Glutamatergic neuron (in vitro differentiated cells): ENCODE measurements around the gene SYAP1. TPM values are rescaled to one million over a fixed set of nuclear protein-coding genes. Genes with fewer than 3 reads are reported as not detected.

Source experiments
- DNase-seq: peaks from one replicate; pipeline ENCODE4 v3.0.0; 2022
- H3K27ac Mint-ChIP-seq: one replicate; pipeline ENCODE4 v1.8.0; 2020; ENCODE audit warnings: mild to moderate bottlenecking, mixed read lengths, inconsistent platforms; ENCODE audit not compliant: unreplicated experiment
- H3K27me3 Mint-ChIP-seq: one replicate; pipeline ENCODE4 v1.8.0; 2020; ENCODE audit warnings: mild to moderate bottlenecking, moderate library complexity, mixed read lengths, inconsistent platforms; ENCODE audit not compliant: unreplicated experiment
- H3K36me3 Mint-ChIP-seq: one replicate; pipeline ENCODE4 v1.8.0; 2020; ENCODE audit warnings: mild to moderate bottlenecking, mixed read lengths, inconsistent platforms; ENCODE audit not compliant: unreplicated experiment
- H3K4me1 Mint-ChIP-seq: one replicate; pipeline ENCODE4 v1.8.0; 2020; ENCODE audit warnings: mild to moderate bottlenecking, low read depth, mixed read lengths, inconsistent platforms; ENCODE audit not compliant: unreplicated experiment
- H3K4me3 Mint-ChIP-seq: one replicate; pipeline ENCODE4 v1.8.0; 2020; ENCODE audit warnings: mild to moderate bottlenecking, mixed read lengths, inconsistent platforms; ENCODE audit not compliant: unreplicated experiment
- H3K9me3 Mint-ChIP-seq: one replicate; pipeline ENCODE4 v1.8.0; 2020; ENCODE audit warnings: mild to moderate bottlenecking, moderate library complexity, mixed read lengths, inconsistent platforms; ENCODE audit not compliant: unreplicated experiment
- total RNA-seq: library from RNA; stranded (reverse); fragmentation: NEBNext Ultra II Directional; extraction: Animal tissue kit (Norgen Biotek cat#: 25700); gene quantifications from one replicate; pipeline ENCODE4 v1.2.1, GENCODE V29; 2021; ENCODE audit not compliant: unreplicated experiment
- TF ChIP-seq, protein P1 (sequence below): fragments of 200-600 bp; sonication (generic); IDR thresholded peaks from one replicate; pipeline ENCODE4 v1.5.0; 2021; ENCODE audit not compliant: partially characterized antibody, unreplicated experiment

Gene SYAP1
- total RNA-seq, 1 donor from 2014 or later: 19.0 TPM

GRCh38 chrX:16705370-16705769 lies 14.0 kb upstream of the SYAP1 start:
- Mint-ChIP-seq H3K4me3 (no peak overlapping the region), H3K27ac (no peak overlapping the region)

GRCh38 chrX:16708016-16708415 lies 11.4 kb upstream of the SYAP1 start:
- Mint-ChIP-seq H3K4me1 (no peaks in the 10 kb centered on the region), H3K27me3 (peaks cover 3% of the 10 kb centered on the region), H3K4me3 (no peak overlapping the region), H3K27ac (no peak overlapping the region), H3K9me3 (no peaks in the 10 kb centered on the region), H3K36me3 (no peaks in the 10 kb centered on the region)
- TF ChIP-seq, protein P1, sequence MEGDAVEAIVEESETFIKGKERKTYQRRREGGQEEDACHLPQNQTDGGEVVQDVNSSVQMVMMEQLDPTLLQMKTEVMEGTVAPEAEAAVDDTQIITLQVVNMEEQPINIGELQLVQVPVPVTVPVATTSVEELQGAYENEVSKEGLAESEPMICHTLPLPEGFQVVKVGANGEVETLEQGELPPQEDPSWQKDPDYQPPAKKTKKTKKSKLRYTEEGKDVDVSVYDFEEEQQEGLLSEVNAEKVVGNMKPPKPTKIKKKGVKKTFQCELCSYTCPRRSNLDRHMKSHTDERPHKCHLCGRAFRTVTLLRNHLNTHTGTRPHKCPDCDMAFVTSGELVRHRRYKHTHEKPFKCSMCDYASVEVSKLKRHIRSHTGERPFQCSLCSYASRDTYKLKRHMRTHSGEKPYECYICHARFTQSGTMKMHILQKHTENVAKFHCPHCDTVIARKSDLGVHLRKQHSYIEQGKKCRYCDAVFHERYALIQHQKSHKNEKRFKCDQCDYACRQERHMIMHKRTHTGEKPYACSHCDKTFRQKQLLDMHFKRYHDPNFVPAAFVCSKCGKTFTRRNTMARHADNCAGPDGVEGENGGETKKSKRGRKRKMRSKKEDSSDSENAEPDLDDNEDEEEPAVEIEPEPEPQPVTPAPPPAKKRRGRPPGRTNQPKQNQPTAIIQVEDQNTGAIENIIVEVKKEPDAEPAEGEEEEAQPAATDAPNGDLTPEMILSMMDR: no peak
- DNase-seq: no peak

More at GRCh38 chrX:16705370-16705769, 14.0 kb upstream of the SYAP1 start:
- H3K4me1 Mint-ChIP-seq: no peaks in the 10 kb centered on the region
- no peaks in the 10 kb centered on the region for H3K9me3 Mint-ChIP-seq
- H3K27me3 Mint-ChIP-seq: no peaks in the 10 kb centered on the region
- H3K36me3 Mint-ChIP-seq: no peaks in the 10 kb centered on the region
- no peak for DNase-seq
- TF ChIP-seq, protein P1: no peak

GRCh38 chrX:16711219-16711811 lies 8.1 kb upstream of the SYAP1 start:
- no peaks in the 10 kb centered on the region for H3K4me1 Mint-ChIP-seq
- peak overlapping the region; percentile 93 for H3K27ac Mint-ChIP-seq
- peaks cover 3% of the 10 kb centered on the region for H3K27me3 Mint-ChIP-seq
- DNase-seq: no peak
- peak overlapping the region; percentile 91 for H3K4me3 Mint-ChIP-seq
- TF ChIP-seq, protein P1: no peak
- H3K36me3 Mint-ChIP-seq: no peaks in the 10 kb centered on the region
- no peaks in the 10 kb centered on the region for H3K9me3 Mint-ChIP-seq

GRCh38 chrX:16711893-16712547 lies 7.4 kb upstream of the SYAP1 start:
- peak; percentile 32 for DNase-seq

More at GRCh38 chrX:16711893-16712547, 7.4 kb upstream of the SYAP1 start:
- Mint-ChIP-seq H3K9me3 (no peaks in the 10 kb centered on the region), H3K4me1 (no peaks in the 10 kb centered on the region), H3K27ac (peak overlapping the region; percentile 93), H3K4me3 (peak overlapping the region; percentile 91), H3K36me3 (no peaks in the 10 kb centered on the region), H3K27me3 (peaks cover 3% of the 10 kb centered on the region)
- TF ChIP-seq, protein P1: no peak
